ENCODE results near the gene IGF1R. TPM values are rescaled to one million over a fixed set of nuclear protein-coding genes. Genes with fewer than 3 reads are reported as not detected.

IGF1R gene
- total and polyA plus RNA-seq, 2 of the 13 experiments (the other 11 are each of a cell fraction or from before 2014, with no cell fraction given) = 15.9 to 18.4 TPM

DNA sequence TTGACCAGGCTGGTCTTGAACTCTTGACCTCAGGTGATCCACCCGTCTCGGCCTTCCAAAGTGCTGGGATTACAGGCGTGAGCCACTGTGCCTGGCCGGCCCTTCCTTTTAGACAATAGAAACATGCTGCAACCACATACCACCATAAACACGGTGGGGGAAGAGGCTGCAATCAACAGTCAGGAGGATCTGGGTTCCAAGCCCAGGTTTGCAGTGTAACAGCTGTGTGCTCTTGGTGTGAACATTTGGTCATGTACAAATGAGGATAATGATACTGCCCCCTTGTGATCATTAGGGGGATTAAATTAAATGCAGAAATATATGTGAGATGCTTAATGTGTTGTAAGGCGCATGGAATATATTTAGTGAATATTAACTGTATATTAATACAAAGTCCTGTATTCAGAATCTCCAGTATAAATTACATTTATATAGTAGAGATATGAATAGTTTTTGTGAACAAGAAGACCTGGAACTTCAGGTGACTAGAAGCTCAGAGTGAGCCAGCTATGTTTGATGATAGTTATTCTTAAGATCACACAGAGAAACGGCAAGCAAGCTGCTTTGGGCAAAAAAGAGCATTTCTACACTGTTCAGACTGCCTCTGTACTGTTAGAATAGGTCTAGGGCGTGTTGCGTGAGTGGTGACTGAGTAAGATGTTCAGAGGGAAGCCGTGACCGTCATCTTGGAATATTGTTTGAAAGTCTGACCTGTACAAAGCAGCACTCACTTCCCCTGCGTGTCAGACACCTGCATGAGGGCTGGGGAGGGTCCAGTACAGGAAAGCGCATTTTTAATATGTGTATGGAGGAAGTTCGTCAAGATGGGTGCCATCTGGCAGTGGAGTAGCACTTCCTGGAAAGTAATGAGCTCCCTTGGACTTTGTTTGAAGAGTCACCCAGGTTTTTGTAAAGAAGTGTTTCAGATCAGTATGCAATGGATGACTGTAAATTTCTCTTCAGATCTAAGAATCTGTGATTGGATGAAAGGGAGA is 233.5 kb downstream of the IGF1R start (continued):
- peak; percentile 86 for TF ChIP-seq ZBTB33 (CRISPR knock-in tag; IDR thresholded peaks at IDR 0.05)
- TF ChIP-seq, protein P1, sequence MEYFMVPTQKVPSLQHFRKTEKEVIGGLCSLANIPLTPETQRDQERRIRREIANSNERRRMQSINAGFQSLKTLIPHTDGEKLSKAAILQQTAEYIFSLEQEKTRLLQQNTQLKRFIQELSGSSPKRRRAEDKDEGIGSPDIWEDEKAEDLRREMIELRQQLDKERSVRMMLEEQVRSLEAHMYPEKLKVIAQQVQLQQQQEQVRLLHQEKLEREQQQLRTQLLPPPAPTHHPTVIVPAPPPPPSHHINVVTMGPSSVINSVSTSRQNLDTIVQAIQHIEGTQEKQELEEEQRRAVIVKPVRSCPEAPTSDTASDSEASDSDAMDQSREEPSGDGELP (IDR thresholded peaks at IDR 0.05; ENCODE audit: borderline replicate concordance, low read depth) = peak; percentile 38; the same call in 1 of the 2 replicates
- TF ChIP-seq MAZ (IDR thresholded peaks at IDR 0.05; ENCODE audit: borderline replicate concordance, low read depth, low read length) = no peak
- TF ChIP-seq MAZ (CRISPR knock-in tag; IDR thresholded peaks at IDR 0.05; ENCODE audit: low read depth) = no peak
- TF ChIP-seq ATAD3A (CRISPR knock-in tag; IDR thresholded peaks at IDR 0.05) = no peak
- TF ChIP-seq IRF2 (CRISPR knock-in tag; IDR thresholded peaks at IDR 0.05) = no peak
- no peak for TF ChIP-seq SMYD3 (CRISPR knock-in tag; IDR thresholded peaks at IDR 0.05)
- no peak for TF ChIP-seq NFRKB (IDR thresholded peaks at IDR 0.05)
- no peak for TF ChIP-seq ZFAT (CRISPR knock-in tag; conservative IDR thresholded peaks at IDR 0.05)
- no peak for TF ChIP-seq PHF5A (CRISPR knock-in tag; IDR thresholded peaks at IDR 0.05; ENCODE audit: low read depth, unreplicated experiment)
- TF ChIP-seq DNMT3B (CRISPR knock-in tag; conservative IDR thresholded peaks at IDR 0.05) = no peak
- TF ChIP-seq, protein P2, sequence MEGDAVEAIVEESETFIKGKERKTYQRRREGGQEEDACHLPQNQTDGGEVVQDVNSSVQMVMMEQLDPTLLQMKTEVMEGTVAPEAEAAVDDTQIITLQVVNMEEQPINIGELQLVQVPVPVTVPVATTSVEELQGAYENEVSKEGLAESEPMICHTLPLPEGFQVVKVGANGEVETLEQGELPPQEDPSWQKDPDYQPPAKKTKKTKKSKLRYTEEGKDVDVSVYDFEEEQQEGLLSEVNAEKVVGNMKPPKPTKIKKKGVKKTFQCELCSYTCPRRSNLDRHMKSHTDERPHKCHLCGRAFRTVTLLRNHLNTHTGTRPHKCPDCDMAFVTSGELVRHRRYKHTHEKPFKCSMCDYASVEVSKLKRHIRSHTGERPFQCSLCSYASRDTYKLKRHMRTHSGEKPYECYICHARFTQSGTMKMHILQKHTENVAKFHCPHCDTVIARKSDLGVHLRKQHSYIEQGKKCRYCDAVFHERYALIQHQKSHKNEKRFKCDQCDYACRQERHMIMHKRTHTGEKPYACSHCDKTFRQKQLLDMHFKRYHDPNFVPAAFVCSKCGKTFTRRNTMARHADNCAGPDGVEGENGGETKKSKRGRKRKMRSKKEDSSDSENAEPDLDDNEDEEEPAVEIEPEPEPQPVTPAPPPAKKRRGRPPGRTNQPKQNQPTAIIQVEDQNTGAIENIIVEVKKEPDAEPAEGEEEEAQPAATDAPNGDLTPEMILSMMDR (CRISPR knock-in tag; IDR thresholded peaks at IDR 0.05) = peak; percentile 55
- no peak for TF ChIP-seq ZNF234 (CRISPR knock-in tag; conservative IDR thresholded peaks at IDR 0.05)
- TF ChIP-seq ZNF292 (CRISPR knock-in tag; IDR thresholded peaks at IDR 0.05; ENCODE audit: borderline replicate concordance, low read depth) = no peak
- TF ChIP-seq EHMT2 (IDR thresholded peaks at IDR 0.05; ENCODE audit: borderline replicate concordance, low read depth, low read length) = no peak
- peak; percentile 58; the same call in 1 of the 2 replicates for TF ChIP-seq ARID3A (IDR thresholded peaks at IDR 0.05; ENCODE audit: low read depth, low read length)
- TF ChIP-seq HHEX (CRISPR knock-in tag; IDR thresholded peaks at IDR 0.05) = no peak
- no peak for TF ChIP-seq ZNF160 (CRISPR knock-in tag; IDR thresholded peaks at IDR 0.05)
- no peak for TF ChIP-seq TMF1 (CRISPR knock-in tag; IDR thresholded peaks at IDR 0.05; ENCODE audit: low read depth)
- no peak for TF ChIP-seq MED8 (CRISPR knock-in tag; IDR thresholded peaks at IDR 0.05; ENCODE audit: insufficient replicate concordance)
- peak; percentile 31; the same call in 1 of the 2 replicates for TF ChIP-seq SMC3 (IDR thresholded peaks at IDR 0.05; ENCODE audit: low read length)
- no peak for TF ChIP-seq HMG20A (CRISPR knock-in tag; IDR thresholded peaks at IDR 0.05; ENCODE audit: borderline replicate concordance)
- TF ChIP-seq CEBPB (IDR thresholded peaks at IDR 0.05; ENCODE audit: borderline replicate concordance, low read depth, low read length) = no peak
